Measurements from ENCODE around the gene FSTL4.

The FSTL4 gene

DNA sequence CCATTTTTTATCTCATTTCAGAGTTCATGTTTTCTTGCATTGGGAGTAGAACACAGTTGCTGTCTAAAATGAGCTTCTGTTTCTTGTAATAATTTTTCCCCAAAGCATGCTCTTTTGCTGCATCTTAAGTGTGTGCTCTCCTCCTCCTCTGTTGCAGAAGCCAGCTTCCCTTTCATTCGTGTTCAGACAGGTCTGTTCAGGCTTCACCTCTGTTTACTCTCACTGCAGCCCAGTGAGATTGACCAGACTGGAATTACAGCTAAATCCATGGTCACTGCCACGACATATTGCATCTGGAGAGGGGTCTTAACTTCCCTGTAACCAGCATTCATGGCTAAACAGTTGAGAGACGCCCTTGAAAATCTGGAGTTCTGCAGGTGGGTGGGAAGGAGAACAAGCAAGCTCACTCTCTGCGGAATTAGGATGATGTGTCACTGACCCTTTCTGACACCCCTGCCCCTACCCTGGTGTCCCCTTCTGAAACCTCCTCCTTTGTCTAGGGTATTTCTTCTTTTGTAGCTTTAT is 223.2 kb downstream of the FSTL4 start:
- H3K4me1 ChIP-seq (ENCODE audit: control insufficient read depth, insufficient read depth, low read length) = no peaks in the 10 kb centered on the region
- H3K9ac ChIP-seq (ENCODE audit: low read length) = no peak overlapping the region
- H3K4me3 ChIP-seq (ENCODE audit: low read length) = no peak overlapping the region
- H3K27me3 ChIP-seq (ENCODE audit: control insufficient read depth, insufficient read depth, low read length) = peaks cover 6% of the 10 kb centered on the region
- H3K9me3 ChIP-seq (ENCODE audit: control insufficient read depth, low read length) = no peaks in the 10 kb centered on the region
- no peaks in the 10 kb centered on the region for H3K36me3 ChIP-seq (ENCODE audit: control insufficient read depth, insufficient read depth, low read length)

DNA sequence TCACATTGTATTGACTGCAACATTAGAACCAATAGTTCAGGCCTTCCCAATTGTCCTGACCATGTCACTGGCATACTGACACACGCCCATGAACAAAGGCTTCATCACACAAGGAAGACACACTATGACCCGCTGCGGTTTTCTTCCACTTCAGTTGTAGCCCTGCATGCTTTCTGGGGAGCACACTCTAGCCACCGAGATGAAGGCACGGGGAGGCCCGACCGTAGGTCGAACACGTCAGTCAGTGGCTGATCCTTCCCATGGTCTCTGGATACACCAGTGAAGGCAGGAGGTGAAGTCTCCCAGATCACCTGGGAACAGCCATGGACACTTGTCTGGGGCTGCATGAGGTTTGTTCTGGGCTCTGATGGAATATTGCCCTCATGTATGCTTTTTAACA is 224.7 kb downstream of the FSTL4 start:
- Histone ChIP-seq H3K4me3 (ENCODE audit: low read length) (no peak overlapping the region), H3K27me3 (ENCODE audit: control insufficient read depth, insufficient read depth, low read length) (peaks cover 12% of the 10 kb centered on the region), H3K36me3 (ENCODE audit: control insufficient read depth, insufficient read depth, low read length) (no peaks in the 10 kb centered on the region), H3K9me3 (ENCODE audit: control insufficient read depth, low read length) (no peaks in the 10 kb centered on the region), H3K9ac (ENCODE audit: low read length) (no peak overlapping the region), H3K4me1 (ENCODE audit: control insufficient read depth, insufficient read depth, low read length) (no peaks in the 10 kb centered on the region)

DNA sequence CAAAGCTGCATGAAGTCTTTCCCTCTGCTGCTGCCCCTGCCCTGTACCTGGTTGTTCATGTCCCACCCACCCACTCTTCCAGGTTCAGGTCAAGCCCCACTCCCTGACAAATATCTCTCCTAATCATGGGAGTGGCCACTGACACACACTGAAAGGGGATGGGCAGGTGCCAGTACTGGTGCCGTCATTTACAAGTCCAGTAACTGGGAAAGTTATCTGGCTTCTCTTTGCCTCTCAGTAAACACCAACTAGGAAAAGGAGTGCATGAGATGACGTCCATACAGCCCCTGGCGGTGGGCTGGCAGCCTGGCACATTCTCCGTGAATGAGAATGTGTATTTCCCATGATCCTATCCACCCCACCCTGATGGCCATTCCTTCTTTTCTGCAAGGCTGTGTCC is 225.2 kb downstream of the FSTL4 start:
- no peaks in the 10 kb centered on the region for H3K4me1 ChIP-seq (ENCODE audit: control insufficient read depth, insufficient read depth, low read length)
- no peak overlapping the region for H3K4me3 ChIP-seq (ENCODE audit: low read length)
- no peaks in the 10 kb centered on the region for H3K9me3 ChIP-seq (ENCODE audit: control insufficient read depth, low read length)
- H3K36me3 ChIP-seq (ENCODE audit: control insufficient read depth, insufficient read depth, low read length) = no peaks in the 10 kb centered on the region
- H3K9ac ChIP-seq (ENCODE audit: low read length) = no peak overlapping the region
- peaks cover 12% of the 10 kb centered on the region for H3K27me3 ChIP-seq (ENCODE audit: control insufficient read depth, insufficient read depth, low read length)

DNA sequence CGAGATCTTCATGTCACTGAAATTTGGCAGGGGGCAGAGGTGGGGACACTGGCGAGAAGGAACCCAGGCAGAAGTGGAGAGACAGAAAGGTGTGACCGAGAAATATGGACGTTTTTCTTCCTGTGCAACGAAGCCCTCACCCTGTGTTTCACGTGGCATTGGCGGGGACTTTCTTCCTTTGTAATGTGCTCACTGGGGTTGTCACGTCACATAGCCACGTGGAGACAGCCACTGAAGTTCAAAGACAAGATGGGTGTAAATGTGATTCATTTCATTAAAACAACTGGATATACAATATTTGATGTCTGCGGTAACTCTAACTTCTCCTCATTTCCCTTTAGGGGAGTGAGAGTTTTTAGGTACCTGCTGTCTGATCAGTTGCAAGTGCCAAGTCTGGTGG is 225.7 kb downstream of the FSTL4 start:
- Histone ChIP-seq H3K4me1 (ENCODE audit: control insufficient read depth, insufficient read depth, low read length) (no peaks in the 10 kb centered on the region), H3K36me3 (ENCODE audit: control insufficient read depth, insufficient read depth, low read length) (no peaks in the 10 kb centered on the region), H3K4me3 (ENCODE audit: low read length) (no peak overlapping the region), H3K9ac (ENCODE audit: low read length) (no peak overlapping the region), H3K9me3 (ENCODE audit: control insufficient read depth, low read length) (no peaks in the 10 kb centered on the region), H3K27me3 (ENCODE audit: control insufficient read depth, insufficient read depth, low read length) (peaks cover 15% of the 10 kb centered on the region)

DNA sequence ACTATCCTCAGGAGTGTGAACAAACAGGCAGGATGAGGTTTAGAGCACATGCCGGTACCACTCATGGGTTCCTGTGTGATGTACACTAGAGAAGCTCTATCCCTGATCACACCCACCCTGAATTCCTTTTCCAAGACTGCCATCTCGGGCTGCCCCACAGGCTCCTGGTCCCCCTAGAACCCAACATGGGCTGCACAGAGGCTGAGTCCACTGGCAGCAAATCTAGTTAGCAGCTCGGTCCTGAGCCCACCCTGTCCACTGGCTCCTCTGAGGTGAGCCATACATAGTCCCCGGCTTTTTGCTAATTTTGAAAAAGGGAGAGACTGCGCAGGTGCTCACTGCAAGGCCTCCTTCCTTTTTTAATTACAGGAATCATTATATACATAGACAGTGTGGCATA is 227.0 kb downstream of the FSTL4 start:
- H3K27me3 ChIP-seq (ENCODE audit: control insufficient read depth, insufficient read depth, low read length) = peaks cover 16% of the 10 kb centered on the region
- H3K36me3 ChIP-seq (ENCODE audit: control insufficient read depth, insufficient read depth, low read length) = no peaks in the 10 kb centered on the region
- no peak overlapping the region for H3K4me3 ChIP-seq (ENCODE audit: low read length)
- no peak overlapping the region for H3K9ac ChIP-seq (ENCODE audit: low read length)
- no peaks in the 10 kb centered on the region for H3K9me3 ChIP-seq (ENCODE audit: control insufficient read depth, low read length)
- H3K4me1 ChIP-seq (ENCODE audit: control insufficient read depth, insufficient read depth, low read length) = no peaks in the 10 kb centered on the region

DNA sequence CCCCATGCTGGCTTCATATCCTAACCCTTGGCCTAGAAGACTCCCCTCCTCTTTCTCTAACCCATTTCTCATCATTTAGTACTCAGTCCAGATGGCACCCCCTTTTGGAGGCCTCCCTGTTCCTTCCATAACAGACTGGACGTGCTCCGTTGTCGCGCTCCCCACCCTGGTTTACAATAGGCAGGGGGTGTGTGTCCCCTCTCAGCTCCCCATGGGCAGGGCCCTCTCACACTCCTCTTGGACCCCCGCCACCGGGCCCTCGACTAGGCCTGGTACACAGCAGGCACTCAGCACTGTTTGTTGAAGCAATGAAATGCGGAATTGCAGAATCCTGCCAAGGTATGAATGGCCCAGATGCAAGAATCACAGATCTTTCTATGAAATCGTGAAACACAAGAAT is 227.4 kb downstream of the FSTL4 start:
- H3K9me3 ChIP-seq (ENCODE audit: control insufficient read depth, low read length) = no peaks in the 10 kb centered on the region
- H3K27me3 ChIP-seq (ENCODE audit: control insufficient read depth, insufficient read depth, low read length) = peaks cover 16% of the 10 kb centered on the region
- no peak overlapping the region for H3K9ac ChIP-seq (ENCODE audit: low read length)
- no peaks in the 10 kb centered on the region for H3K4me1 ChIP-seq (ENCODE audit: control insufficient read depth, insufficient read depth, low read length)
- no peak overlapping the region for H3K4me3 ChIP-seq (ENCODE audit: low read length)
- no peaks in the 10 kb centered on the region for H3K36me3 ChIP-seq (ENCODE audit: control insufficient read depth, insufficient read depth, low read length)

DNA sequence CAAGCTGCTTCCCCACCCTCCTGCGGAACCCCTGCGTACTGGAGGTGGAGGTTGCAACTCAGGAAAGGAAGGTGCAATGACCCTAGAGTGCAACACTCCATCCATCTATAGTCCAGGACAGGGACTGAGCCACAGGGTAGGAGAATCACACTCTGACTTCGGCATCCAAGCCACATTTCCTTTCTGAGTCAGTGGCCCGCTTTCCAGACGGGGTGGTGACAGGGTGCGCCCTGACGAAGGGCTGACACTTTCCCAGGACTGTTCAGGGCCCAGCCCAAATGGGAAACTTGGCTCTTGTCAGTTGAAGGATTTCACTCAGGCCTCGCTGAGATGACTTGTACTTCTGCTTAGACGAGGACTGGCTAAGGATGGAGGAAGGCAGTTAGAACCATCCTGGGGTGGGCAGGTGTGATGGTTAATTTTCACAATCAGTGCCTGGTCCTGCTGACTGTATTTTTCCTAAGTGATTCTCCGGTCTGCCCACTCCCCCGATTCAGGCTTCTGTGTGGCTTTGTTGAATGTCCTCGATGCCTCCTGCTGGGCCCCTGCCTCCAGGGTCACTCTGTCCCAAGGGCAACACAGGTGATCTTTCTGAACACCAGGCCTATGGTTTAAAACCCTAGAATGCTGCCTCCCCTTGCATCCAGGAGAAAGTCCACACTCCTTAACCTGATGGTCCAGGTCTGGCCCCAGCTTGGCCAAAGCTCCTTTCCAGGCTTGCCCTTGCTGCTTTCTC is 228.1 kb downstream of the FSTL4 start:
- Histone ChIP-seq H3K9ac (ENCODE audit: low read length) (no peak overlapping the region), H3K4me1 (ENCODE audit: control insufficient read depth, insufficient read depth, low read length) (no peaks in the 10 kb centered on the region), H3K36me3 (ENCODE audit: control insufficient read depth, insufficient read depth, low read length) (no peaks in the 10 kb centered on the region), H3K27me3 (ENCODE audit: control insufficient read depth, insufficient read depth, low read length) (peaks cover 16% of the 10 kb centered on the region), H3K9me3 (ENCODE audit: control insufficient read depth, low read length) (no peaks in the 10 kb centered on the region), H3K4me3 (ENCODE audit: low read length) (no peak overlapping the region)

DNA sequence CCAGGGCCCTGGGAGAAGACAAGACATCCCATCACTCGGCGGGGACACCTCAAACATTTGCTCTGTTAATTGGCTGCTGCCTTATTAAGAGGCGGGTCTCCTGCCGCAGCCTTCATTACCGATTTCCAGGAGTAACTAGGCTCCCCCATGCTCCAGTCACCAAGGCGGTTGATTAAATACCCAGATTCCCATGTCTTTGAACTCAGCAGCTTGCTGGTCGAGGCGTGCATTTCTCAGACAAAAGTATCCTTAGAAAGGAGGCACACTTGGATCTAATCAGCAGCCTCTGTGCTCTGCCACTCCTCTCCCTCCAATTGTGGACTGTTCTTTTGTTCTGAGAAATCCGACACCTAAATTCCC is 228.8 kb downstream of the FSTL4 start:
- no peaks in the 10 kb centered on the region for H3K36me3 ChIP-seq (ENCODE audit: control insufficient read depth, insufficient read depth, low read length)
- peaks cover 16% of the 10 kb centered on the region for H3K27me3 ChIP-seq (ENCODE audit: control insufficient read depth, insufficient read depth, low read length)
- H3K4me3 ChIP-seq (ENCODE audit: low read length) = no peak overlapping the region
- H3K9ac ChIP-seq (ENCODE audit: low read length) = no peak overlapping the region
- H3K4me1 ChIP-seq (ENCODE audit: control insufficient read depth, insufficient read depth, low read length) = no peaks in the 10 kb centered on the region
- no peaks in the 10 kb centered on the region for H3K9me3 ChIP-seq (ENCODE audit: control insufficient read depth, low read length)

DNA sequence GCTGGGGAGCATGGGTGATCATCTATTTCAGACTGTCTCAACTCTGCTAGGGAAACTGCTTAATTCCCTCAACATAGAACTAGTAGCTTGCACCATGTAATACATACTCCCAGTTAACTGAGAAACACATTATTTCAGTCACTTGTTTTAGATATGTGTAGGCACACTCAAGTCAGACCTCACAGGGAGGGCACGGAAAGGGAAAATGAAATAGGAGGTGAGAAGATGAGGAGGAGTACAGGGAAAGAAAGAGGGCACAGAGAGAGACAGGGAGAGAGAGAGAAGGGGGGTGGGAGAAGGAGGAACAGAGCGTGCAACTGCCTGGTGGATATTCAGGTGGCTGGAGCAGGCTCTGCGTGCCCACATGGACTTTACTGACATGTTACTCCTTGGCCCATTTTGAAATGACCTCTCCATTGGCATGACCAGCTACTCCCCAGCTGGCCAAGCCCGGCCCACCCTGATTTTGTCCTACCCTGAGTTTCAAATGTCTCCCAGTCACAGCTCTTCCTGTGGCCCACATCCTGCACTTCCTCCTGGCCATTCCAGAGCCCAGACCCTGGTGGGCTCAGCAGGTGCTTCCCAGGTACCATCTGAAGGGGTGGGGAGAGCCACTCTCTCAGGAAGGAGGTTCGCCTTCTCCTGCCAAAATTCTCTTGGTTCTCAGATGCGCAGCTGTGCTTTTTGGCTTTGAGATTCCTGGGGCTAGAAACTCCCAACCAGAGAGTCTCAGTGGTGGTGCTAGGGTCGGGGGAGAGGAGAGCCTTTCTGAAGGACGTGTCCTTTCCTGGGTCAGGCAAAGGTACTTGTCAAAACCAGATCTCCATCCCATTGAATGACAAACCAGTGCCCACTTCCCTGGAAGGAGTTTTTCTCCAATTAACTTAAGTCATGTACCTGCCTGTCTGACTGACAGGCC is 229.4 kb downstream of the FSTL4 start:
- Histone ChIP-seq H3K9ac (ENCODE audit: low read length) (no peak overlapping the region), H3K27me3 (ENCODE audit: control insufficient read depth, insufficient read depth, low read length) (peaks cover 16% of the 10 kb centered on the region), H3K9me3 (ENCODE audit: control insufficient read depth, low read length) (no peaks in the 10 kb centered on the region), H3K4me3 (ENCODE audit: low read length) (no peak overlapping the region), H3K36me3 (ENCODE audit: control insufficient read depth, insufficient read depth, low read length) (no peaks in the 10 kb centered on the region), H3K4me1 (ENCODE audit: control insufficient read depth, insufficient read depth, low read length) (no peaks in the 10 kb centered on the region)

DNA sequence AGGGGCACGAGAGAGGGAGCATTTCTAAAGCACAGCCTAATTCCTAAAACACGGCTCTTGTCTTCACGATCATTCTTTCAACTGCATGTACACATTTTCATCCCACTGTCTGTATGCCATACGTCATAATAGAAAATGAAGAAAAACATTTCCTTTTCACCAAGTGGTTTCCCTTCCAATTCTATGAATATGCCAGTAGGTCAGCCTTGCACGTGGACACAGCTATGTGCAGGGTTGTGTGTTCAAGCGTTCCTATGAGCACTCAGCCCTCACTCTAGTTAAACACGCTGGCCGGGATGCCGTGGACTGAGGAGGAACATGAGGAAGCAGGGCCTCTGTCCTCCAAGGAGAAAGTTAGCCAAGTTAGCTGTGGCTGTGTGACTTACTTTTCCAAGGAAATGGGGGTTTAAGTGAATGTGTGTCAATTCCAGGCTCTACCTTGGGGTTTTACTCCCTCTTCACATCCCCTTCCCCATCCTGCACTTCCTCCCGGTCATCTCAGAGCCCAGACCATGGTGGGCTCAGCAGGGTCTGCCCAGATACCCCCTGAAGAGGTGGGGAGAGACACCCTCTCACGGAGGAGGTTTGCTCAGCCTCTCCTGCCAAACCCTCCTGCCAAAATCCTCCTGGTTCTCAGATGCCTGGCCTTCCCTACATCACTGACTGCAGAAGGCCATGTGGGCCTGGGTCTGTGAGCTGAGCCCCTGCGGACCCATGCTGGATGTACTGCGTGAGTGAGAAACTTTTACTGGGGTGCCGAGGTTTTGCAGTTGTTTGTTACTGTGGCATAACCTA is 230.6 kb downstream of the FSTL4 start:
- H3K4me1 ChIP-seq (ENCODE audit: control insufficient read depth, insufficient read depth, low read length) = no peaks in the 10 kb centered on the region
- H3K9ac ChIP-seq (ENCODE audit: low read length) = no peak overlapping the region
- H3K4me3 ChIP-seq (ENCODE audit: low read length) = no peak overlapping the region
- no peaks in the 10 kb centered on the region for H3K36me3 ChIP-seq (ENCODE audit: control insufficient read depth, insufficient read depth, low read length)
- peaks cover 16% of the 10 kb centered on the region for H3K27me3 ChIP-seq (ENCODE audit: control insufficient read depth, insufficient read depth, low read length)
- peaks cover 8% of the 10 kb centered on the region for H3K9me3 ChIP-seq (ENCODE audit: control insufficient read depth, low read length)

DNA sequence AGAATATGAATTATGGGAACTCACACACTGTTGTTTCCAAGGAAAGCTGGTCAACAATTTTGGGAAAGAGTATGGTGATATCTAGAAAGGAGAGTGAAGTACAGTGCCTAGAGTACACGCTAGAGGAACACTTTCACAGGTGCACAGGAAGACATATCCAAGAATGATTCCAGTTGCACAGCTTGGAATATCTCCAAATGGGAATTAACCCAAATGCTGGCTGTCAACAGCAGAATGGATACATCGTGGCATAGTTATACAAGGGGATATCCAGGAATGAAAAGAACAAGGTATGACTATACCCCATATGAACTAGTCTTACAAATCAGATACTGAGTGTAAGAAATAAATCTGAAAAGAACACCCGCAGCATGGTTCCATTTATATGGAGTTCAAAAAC is 231.3 kb downstream of the FSTL4 start:
- H3K36me3 ChIP-seq (ENCODE audit: control insufficient read depth, insufficient read depth, low read length) = no peaks in the 10 kb centered on the region
- no peak overlapping the region for H3K9ac ChIP-seq (ENCODE audit: low read length)
- H3K9me3 ChIP-seq (ENCODE audit: control insufficient read depth, low read length) = peaks cover 8% of the 10 kb centered on the region
- peaks cover 16% of the 10 kb centered on the region for H3K27me3 ChIP-seq (ENCODE audit: control insufficient read depth, insufficient read depth, low read length)
- no peaks in the 10 kb centered on the region for H3K4me1 ChIP-seq (ENCODE audit: control insufficient read depth, insufficient read depth, low read length)
- H3K4me3 ChIP-seq (ENCODE audit: low read length) = no peak overlapping the region

DNA sequence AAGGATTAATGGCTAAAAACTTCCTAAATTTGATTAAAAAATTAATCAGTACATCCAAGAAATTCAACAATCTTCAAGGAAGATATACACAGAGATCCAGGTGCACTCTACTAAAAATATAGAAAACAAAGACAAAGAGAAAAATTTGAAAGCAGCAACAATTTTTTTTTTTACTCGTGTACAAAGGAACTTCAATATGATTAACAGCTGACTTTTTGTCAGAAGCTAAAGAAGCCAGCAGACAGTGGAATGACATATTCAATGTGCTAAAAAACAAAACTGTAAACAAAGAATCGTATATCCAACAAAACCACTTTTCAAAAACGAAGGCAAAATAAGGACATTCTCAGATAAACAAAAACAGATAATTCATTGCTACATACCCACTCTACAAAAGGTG is 234.6 kb downstream of the FSTL4 start:
- H3K4me1 ChIP-seq (ENCODE audit: control insufficient read depth, insufficient read depth, low read length) = no peaks in the 10 kb centered on the region
- no peak overlapping the region for H3K9ac ChIP-seq (ENCODE audit: low read length)
- H3K4me3 ChIP-seq (ENCODE audit: low read length) = no peak overlapping the region
- H3K36me3 ChIP-seq (ENCODE audit: control insufficient read depth, insufficient read depth, low read length) = no peaks in the 10 kb centered on the region
- peaks cover 4% of the 10 kb centered on the region for H3K27me3 ChIP-seq (ENCODE audit: control insufficient read depth, insufficient read depth, low read length)
- peaks cover 8% of the 10 kb centered on the region for H3K9me3 ChIP-seq (ENCODE audit: control insufficient read depth, low read length)

Data from mucosa of stomach (tissue), 1 donor.